Mesothelial cell of epicardium (in vitro differentiated cells): ENCODE results near the gene RPS6KL1. TPM values are rescaled to one million over a fixed set of nuclear protein-coding genes. Genes with fewer than 3 reads are reported as not detected.

Experiments
- DNase-seq, 2 experiments: peaks; one replicate each; pipeline ENCODE4 v3.0.0; 2021; ENCODE audit warnings: low spot score in 2 of 2; ENCODE audit not compliant: unreplicated experiment in 2 of 2
- H3K27ac Mint-ChIP-seq: 2 replicates; pipeline ENCODE4 v1.8.0; 2021; ENCODE audit warnings: mixed read lengths
- H3K27me3 Mint-ChIP-seq: 2 replicates; pipeline ENCODE4 v1.8.0; 2021; ENCODE audit warnings: low read depth, mixed read lengths
- H3K36me3 Mint-ChIP-seq: 2 replicates; pipeline ENCODE4 v1.8.0; 2021; ENCODE audit warnings: mixed read lengths
- H3K4me1 Mint-ChIP-seq: 2 replicates; pipeline ENCODE4 v1.8.0; 2021; ENCODE audit warnings: mixed read lengths
- H3K4me3 Mint-ChIP-seq: 2 replicates; pipeline ENCODE4 v1.8.0; 2021; ENCODE audit warnings: mild to moderate bottlenecking, moderate library complexity, mixed read lengths
- H3K9me3 Mint-ChIP-seq: 2 replicates; pipeline ENCODE4 v1.8.0; 2021; ENCODE audit warnings: mixed read lengths
- CTCF ChIP-seq: fragments of 200-600 bp; sonication (generic); IDR thresholded peaks from one replicate; pipeline ENCODE4 v1.5.0; 2021; ENCODE audit warnings: antibody characterized with exemption; ENCODE audit not compliant: unreplicated experiment
- total RNA-seq: library from RNA; stranded (reverse); gene quantifications from 3 replicates; pipeline ENCODE4 v1.2.1, GENCODE V29; 2021

Gene RPS6KL1
- total RNA-seq, 1 donor from 2014 or later: 1.1 TPM

GRCh38 chr14:74898694-74899093, 24.4 kb downstream of the RPS6KL1 start:
- Mint-ChIP-seq H3K36me3 (peaks cover 66% of the 10 kb centered on the region), H3K27me3 (no peaks in the 10 kb centered on the region), H3K4me3 (no peak overlapping the region), H3K9me3 (no peaks in the 10 kb centered on the region), H3K4me1 (no peaks in the 10 kb centered on the region), H3K27ac (no peak overlapping the region)
- no peak for TF ChIP-seq CTCF
- DNase-seq: no peak

- Mint-ChIP-seq H3K36me3 (peaks cover 65% of the 10 kb centered on the region), H3K4me1 (no peaks in the 10 kb centered on the region), H3K9me3 (no peaks in the 10 kb centered on the region), H3K4me3 (no peak overlapping the region), H3K27ac (no peak overlapping the region), H3K27me3 (no peaks in the 10 kb centered on the region)
- DNase-seq: no peak
- no peak for TF ChIP-seq CTCF
These were observed 25.0 kb downstream of the RPS6KL1 start for GRCh38 chr14:74898083-74898482.

DNA sequence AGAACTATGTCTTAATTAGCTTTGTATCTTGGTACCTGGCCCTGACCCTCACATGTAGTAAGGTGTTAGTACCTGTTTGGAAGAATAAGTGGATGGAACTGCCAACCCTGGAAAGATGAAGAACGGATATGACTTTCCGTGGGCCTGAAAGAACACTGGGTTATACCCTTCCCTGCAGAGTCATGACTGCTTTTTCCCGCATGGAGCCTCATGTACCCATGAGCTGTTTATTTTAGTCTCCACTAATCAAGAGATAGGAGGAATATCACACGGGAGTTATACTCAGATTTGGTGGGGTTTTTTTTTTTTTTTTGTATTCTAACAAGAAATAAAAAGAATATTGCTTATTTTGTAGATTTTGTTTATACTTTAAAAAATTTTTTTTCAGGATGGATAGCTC, 25.4 kb downstream of the RPS6KL1 start:
- H3K27me3 Mint-ChIP-seq: no peaks in the 10 kb centered on the region
- H3K4me3 Mint-ChIP-seq: no peak overlapping the region
- DNase-seq: no peak
- H3K9me3 Mint-ChIP-seq: no peaks in the 10 kb centered on the region
- H3K4me1 Mint-ChIP-seq: no peaks in the 10 kb centered on the region
- no peak overlapping the region for H3K27ac Mint-ChIP-seq
- no peak for TF ChIP-seq CTCF
- H3K36me3 Mint-ChIP-seq: peaks cover 63% of the 10 kb centered on the region

DNA sequence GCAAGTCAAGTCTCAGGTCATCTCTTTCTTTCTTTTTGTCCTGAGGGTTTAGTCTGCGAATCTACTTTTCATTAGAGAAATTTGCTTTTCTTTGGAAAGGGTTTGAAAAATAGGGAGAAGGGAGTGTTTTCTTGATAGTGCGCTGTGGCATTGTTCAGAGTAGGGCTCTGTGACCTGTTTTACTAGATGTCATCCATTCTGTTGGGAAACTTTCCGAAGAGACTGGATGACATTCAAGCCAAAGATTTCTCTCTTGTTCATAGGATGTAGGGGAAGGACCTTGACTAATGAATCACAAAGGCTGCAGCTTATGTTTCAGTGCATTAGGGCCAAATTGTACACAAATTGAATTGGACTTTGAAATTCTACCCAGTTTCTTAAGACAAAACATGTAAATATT, 26.7 kb downstream of the RPS6KL1 start:
- TF ChIP-seq CTCF: no peak
- H3K4me1 Mint-ChIP-seq: no peaks in the 10 kb centered on the region
- no peak for DNase-seq
- H3K4me3 Mint-ChIP-seq: no peak overlapping the region
- peaks cover 62% of the 10 kb centered on the region for H3K36me3 Mint-ChIP-seq
- H3K27me3 Mint-ChIP-seq: no peaks in the 10 kb centered on the region
- no peaks in the 10 kb centered on the region for H3K9me3 Mint-ChIP-seq
- no peak overlapping the region for H3K27ac Mint-ChIP-seq

DNA sequence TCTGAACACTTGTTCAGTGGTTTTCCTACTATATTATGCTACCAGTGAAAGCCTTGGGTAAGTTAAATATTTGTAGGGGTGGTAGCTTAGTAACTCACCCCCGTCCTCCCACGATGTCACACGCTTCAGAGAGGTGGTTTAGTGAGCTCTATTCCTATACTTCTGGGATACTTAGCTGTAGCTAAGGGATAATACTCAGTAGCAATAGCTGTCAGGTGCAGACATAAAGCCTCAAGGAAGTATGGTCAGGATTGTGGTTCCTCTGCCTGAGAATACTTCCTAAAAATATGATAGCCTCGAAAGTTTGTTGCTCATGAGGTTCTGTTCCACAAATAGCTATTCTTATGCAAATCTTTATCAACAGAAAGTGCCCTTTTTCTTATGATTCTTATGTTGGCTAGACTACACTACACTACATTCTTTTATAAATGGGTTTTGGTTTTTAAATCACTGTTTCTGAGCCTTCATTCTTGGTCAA, 29.4 kb downstream of the RPS6KL1 start:
- no peak overlapping the region for H3K4me3 Mint-ChIP-seq
- no peak for TF ChIP-seq CTCF
- no peak overlapping the region for H3K27ac Mint-ChIP-seq
- peaks cover 52% of the 10 kb centered on the region for H3K36me3 Mint-ChIP-seq
- H3K4me1 Mint-ChIP-seq: no peaks in the 10 kb centered on the region
- no peaks in the 10 kb centered on the region for H3K9me3 Mint-ChIP-seq
- DNase-seq: no peak
- H3K27me3 Mint-ChIP-seq: no peaks in the 10 kb centered on the region

DNA sequence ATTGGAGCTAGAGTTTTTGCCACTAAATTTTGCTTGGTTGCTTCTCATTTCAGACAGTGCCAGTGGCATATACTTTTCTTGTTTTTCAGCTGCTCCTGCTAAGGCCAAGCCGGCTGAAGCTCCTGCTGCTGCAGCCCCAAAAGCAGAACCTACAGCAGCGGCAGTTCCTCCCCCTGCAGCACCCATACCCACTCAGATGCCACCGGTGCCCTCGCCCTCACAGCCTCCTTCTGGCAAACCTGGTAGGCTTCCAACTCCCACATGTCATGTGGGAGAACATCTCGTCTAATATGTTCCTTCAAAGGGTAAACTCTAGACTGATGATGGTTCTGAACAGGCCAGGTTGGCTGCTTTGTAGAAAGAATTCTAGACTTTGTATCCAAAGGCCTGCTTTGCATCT, 30.3 kb downstream of the RPS6KL1 start:
- Mint-ChIP-seq H3K36me3 (peaks cover 46% of the 10 kb centered on the region), H3K9me3 (no peaks in the 10 kb centered on the region), H3K27me3 (no peaks in the 10 kb centered on the region), H3K27ac (no peak overlapping the region), H3K4me1 (peaks cover 8% of the 10 kb centered on the region), H3K4me3 (no peak overlapping the region)
- no peak for TF ChIP-seq CTCF
- no peak for DNase-seq
